IMR-90 (cell line): ENCODE measurements around the gene RBPJ. TPM values are rescaled to one million over a fixed set of nuclear protein-coding genes. Genes with fewer than 3 reads are reported as not detected.

Source experiments
- ATAC-seq: fragments of 200-7000 bp; cut with Tn5 transposase; 2 replicates; pipeline ENCODE4 v1.9.1; 2020; ENCODE audit warnings: low read depth, mild to moderate bottlenecking, moderate library complexity
- BruUV-seq: library from RNA; stranded (reverse); fragments of 400-500 nt; replicated peaks from 2 replicates; lab custom pipeline; 2021; lab: Mats Ljungman, UMichigan
- CTCF ChIA-PET: fragments of 300-600 bp; formaldehyde crosslinking; extraction: SDS; loops from one replicate; lab custom pipeline; 2021; ENCODE audit warnings: antibody characterized with exemption; lab: Yijun Ruan, JAX
- POLR2A ChIA-PET: fragments of 300-600 bp; sonication (Branson Sonifier 250); formaldehyde crosslinking; loops from one replicate; lab custom pipeline; 2022; ENCODE audit warnings: antibody characterized with exemption; ENCODE audit not compliant: unreplicated experiment; lab: Charles Lee
- DNase-seq: peaks from one replicate; pipeline ENCODE4 v3.0.0; 2013
- H2AFZ ChIP-seq: replicated peaks from 2 replicates; pipeline ENCODE3; 2013; ENCODE audit warnings: low read length, mild to moderate bottlenecking; ENCODE audit not compliant: poor library complexity
- H2AK5ac ChIP-seq: 2 replicates; pipeline ENCODE4 v1.6.1; 2013; ENCODE audit warnings: low read depth, low read length, inconsistent platforms
- H2AK9ac ChIP-seq: replicated peaks from 2 replicates; pipeline ENCODE3; 2013; ENCODE audit warnings: mild to moderate bottlenecking, low read depth, low read length, moderate library complexity; ENCODE audit not compliant: poor library complexity
- H2BK120ac ChIP-seq: 2 replicates; pipeline ENCODE4 v1.6.1; 2013; ENCODE audit warnings: low read depth, low read length, inconsistent platforms
- H2BK15ac ChIP-seq: 3 replicates; pipeline ENCODE4 v1.6.1; 2013; ENCODE audit warnings: low read depth, low read length, inconsistent platforms
- H2BK20ac ChIP-seq: 2 replicates; pipeline ENCODE4 v1.6.1; 2013; ENCODE audit warnings: low read depth, mild to moderate bottlenecking, inconsistent platforms, low read length, moderate library complexity
- H2BK5ac ChIP-seq: 2 replicates; pipeline ENCODE4 v1.6.1; 2013; ENCODE audit warnings: mild to moderate bottlenecking, low read depth, low read length, inconsistent platforms; ENCODE audit not compliant: poor library complexity, severe bottlenecking
- H3K14ac ChIP-seq: replicated peaks from 2 replicates; pipeline ENCODE4 v1.6.1; 2013; ENCODE audit warnings: low read depth, low read length, inconsistent platforms
- H3K18ac ChIP-seq: 2 replicates; pipeline ENCODE4 v1.6.1; 2013; ENCODE audit warnings: low read depth, low read length, control low read depth
- H3K23ac ChIP-seq: 2 replicates; pipeline ENCODE4 v1.6.1; 2013; ENCODE audit warnings: low read depth, low read length, inconsistent platforms
- H3K27ac ChIP-seq: 2 replicates; pipeline ENCODE4 v1.5.1; 2013; ENCODE audit warnings: mild to moderate bottlenecking, control low read depth, low read length; ENCODE audit not compliant: insufficient read depth
- H3K27me3 ChIP-seq: 2 replicates; pipeline ENCODE4 v1.6.1; 2013; ENCODE audit warnings: low read length; ENCODE audit not compliant: control insufficient read depth, insufficient read depth
- H3K36me3 ChIP-seq: 2 replicates; pipeline ENCODE4 v1.6.1; 2013; ENCODE audit warnings: low read length, mixed read lengths; ENCODE audit not compliant: control insufficient read depth, insufficient read depth
- H3K4ac ChIP-seq: 2 replicates; pipeline ENCODE4 v1.6.1; 2013; ENCODE audit warnings: low read depth, low read length, inconsistent platforms
- H3K4me1 ChIP-seq: 2 replicates; pipeline ENCODE4 v1.6.1; 2013; ENCODE audit warnings: low read length, mixed read lengths; ENCODE audit not compliant: control insufficient read depth, insufficient read depth
- H3K4me2 ChIP-seq: 2 replicates; pipeline ENCODE4 v1.6.1; 2013; ENCODE audit warnings: low read depth, mild to moderate bottlenecking, control low read depth, low read length, moderate library complexity
- H3K4me3 ChIP-seq: 2 replicates; pipeline ENCODE4 v1.5.1; 2013; ENCODE audit warnings: low read depth, mild to moderate bottlenecking, control low read depth, low read length, moderate library complexity; ENCODE audit not compliant: insufficient read depth
- H3K56ac ChIP-seq: 2 replicates; pipeline ENCODE4 v1.6.1; 2013; ENCODE audit warnings: low read length, inconsistent platforms; ENCODE audit not compliant: insufficient read depth; ENCODE audit errors: extremely low read depth
- H3K79me1 ChIP-seq, 2 experiments: 2 replicates each; pipeline ENCODE4 v1.6.1; 2013; ENCODE audit warnings: low read length in 2 of 2, inconsistent platforms in 1 of 2, low read depth in 1 of 2
- H3K9ac ChIP-seq: 2 replicates; pipeline ENCODE4 v1.6.1; 2013; ENCODE audit warnings: low read depth, low read length, control low read depth
- H3K9me1 ChIP-seq: 2 replicates; pipeline ENCODE4 v1.6.1; 2013; ENCODE audit warnings: low read length, inconsistent platforms; ENCODE audit not compliant: insufficient read depth
- H3K9me3 ChIP-seq: 2 replicates; pipeline ENCODE4 v1.6.1; 2013; ENCODE audit warnings: low read length; ENCODE audit not compliant: control insufficient read depth, insufficient read depth
- H4K20me1 ChIP-seq: 2 replicates; pipeline ENCODE4 v1.6.1; 2013; ENCODE audit warnings: low read length, inconsistent platforms; ENCODE audit not compliant: insufficient read depth
- H4K5ac ChIP-seq: 2 replicates; pipeline ENCODE4 v1.6.1; 2013; ENCODE audit warnings: mild to moderate bottlenecking, low read depth, low read length, control low read depth
- H4K8ac ChIP-seq, 2 experiments: 2 replicates each; pipeline ENCODE4 v1.6.1; 2013; ENCODE audit warnings: low read depth in 2 of 2, low read length in 2 of 2, control low read depth in 1 of 2, inconsistent platforms in 1 of 2
- H4K91ac ChIP-seq: 2 replicates; pipeline ENCODE4 v1.6.1; 2013; ENCODE audit warnings: low read depth, low read length, inconsistent platforms; ENCODE audit not compliant: insufficient read depth
- BHLHE40 ChIP-seq: fragments of 150-350 bp; IDR thresholded peaks from 2 replicates; pipeline ENCODE4 v1.6.1; 2016; ENCODE audit warnings: mild to moderate bottlenecking, low read depth, low read length
- CEBPB ChIP-seq: IDR thresholded peaks from 2 replicates; pipeline ENCODE4 v1.6.1; 2012; ENCODE audit warnings: low read depth, low read length, improper control_type of control experiment
- CHD1 ChIP-seq: IDR thresholded peaks from 2 replicates; pipeline ENCODE4 v1.6.1; 2012; ENCODE audit warnings: low read depth, low read length, improper control_type of control experiment
- FOS ChIP-seq: fragments of 150-350 bp; IDR thresholded peaks from 2 replicates; pipeline ENCODE4 v1.6.1; 2016; ENCODE audit warnings: low read depth, low read length
- MAFK ChIP-seq: IDR thresholded peaks from 2 replicates; pipeline ENCODE4 v1.6.1; 2012; ENCODE audit warnings: low read depth, low read length, improper control_type of control experiment
- MAZ ChIP-seq: IDR thresholded peaks from 2 replicates; pipeline ENCODE4 v1.6.1; 2012; ENCODE audit warnings: low read depth, mild to moderate bottlenecking, low read length, improper control_type of control experiment, moderate library complexity, borderline replicate concordance
- MXI1 ChIP-seq: IDR thresholded peaks from 2 replicates; pipeline ENCODE4 v1.6.1; 2012; ENCODE audit warnings: low read depth, mild to moderate bottlenecking, low read length, moderate library complexity, borderline replicate concordance
- NFE2L2 ChIP-seq: fragments of 150-350 bp; IDR thresholded peaks from 2 replicates; pipeline ENCODE4 v1.6.1; 2016; ENCODE audit warnings: low read depth, mild to moderate bottlenecking, low read length
- POLR2A ChIP-seq: IDR thresholded peaks from 2 replicates; pipeline ENCODE4 v1.6.1; 2012; ENCODE audit warnings: mild to moderate bottlenecking, low read depth, low read length
- RAD21 ChIP-seq: IDR thresholded peaks from 2 replicates; pipeline ENCODE4 v1.6.1; 2012; ENCODE audit warnings: low read length, improper control_type of control experiment
- RCOR1 ChIP-seq: IDR thresholded peaks from 2 replicates; pipeline ENCODE4 v1.6.1; 2012; ENCODE audit warnings: mild to moderate bottlenecking, low read length, improper control_type of control experiment; ENCODE audit not compliant: insufficient replicate concordance
- RFX5 ChIP-seq: IDR thresholded peaks from 2 replicates; pipeline ENCODE4 v1.8.0; 2012; ENCODE audit warnings: low read depth, mild to moderate bottlenecking, low read length, moderate library complexity
- SMC3 ChIP-seq: fragments of 150-350 bp; IDR thresholded peaks from 2 replicates; pipeline ENCODE4 v1.6.1; 2016; ENCODE audit warnings: low read depth, mild to moderate bottlenecking, antibody characterized with exemption, low read length, moderate library complexity
- WGBS, 2 experiments: methylation state at CpG; one replicate each; pipeline versions ENCODE4 v1.1.5 to v1.1.7; 2013; ENCODE audit warnings: missing lambda C conversion rate in 2 of 2; ENCODE audit not compliant: insufficient read length in 1 of 2; ENCODE audit errors: extremely low coverage in 2 of 2; 5-methylcytosine and 5-hydroxymethylcytosine counted together
- dilution Hi-C: fragments of 300-500 bp; cut with HindIII; formaldehyde crosslinking; loops from one replicate; pipeline ENCODE4 v1.14.3; 2018; ENCODE audit warnings: low sequenced_read_pairs; ENCODE audit not compliant: unreplicated experiment
- in situ Hi-C: fragments of 300-500 bp; cut with MboI; formaldehyde crosslinking; loops from 3 replicates; pipeline ENCODE4 v1.14.3; 2019; ENCODE audit warnings: low sequenced_read_pairs, inconsistent platforms, mixed read lengths
- intact Hi-C: fragments of 100-400 bp; cut with micrococcal nuclease; formaldehyde crosslinking; loops from 2 replicates; pipeline ENCODE4 v1.10.0; 2022
- polyA plus RNA-seq, 3 experiments: library from polyadenylated mRNA; depleted of rRNA; stranded (reverse); fragments of >200 nt; gene quantifications; 2 replicates each; pipeline ENCODE4 v1.2.3, GENCODE V29; 2012; ENCODE audit warnings: low replicate concordance in 1 of 3
- total RNA-seq: library from RNA; depleted of rRNA; stranded (reverse); fragments of >200 nt; gene quantifications from 2 replicates; pipeline ENCODE4 v1.2.3, GENCODE V29; 2012
- TF ChIP-seq, protein P1 (sequence below): fragments of 150-350 bp; IDR thresholded peaks from 2 replicates; pipeline ENCODE4 v1.6.1; 2017; ENCODE audit warnings: mild to moderate bottlenecking, antibody characterized with exemption, low read length, low read depth
- TF ChIP-seq, protein P2 (sequence below): fragments of 150-350 bp; IDR thresholded peaks from 2 replicates; pipeline ENCODE4 v1.6.1; 2016; ENCODE audit warnings: low read depth, mild to moderate bottlenecking, low read length, moderate library complexity, borderline replicate concordance
- TF ChIP-seq, protein P3 (sequence below): conservative IDR thresholded peaks from 2 replicates; pipeline ENCODE4 v1.5.1; 2012; ENCODE audit warnings: mild to moderate bottlenecking, low read depth, low read length, improper control_type of control experiment

RBPJ gene
- total and polyA plus RNA-seq, 2 of the 4 experiments (the other 2 are of a cell fraction) = 50.3 to 148 TPM

DNA sequence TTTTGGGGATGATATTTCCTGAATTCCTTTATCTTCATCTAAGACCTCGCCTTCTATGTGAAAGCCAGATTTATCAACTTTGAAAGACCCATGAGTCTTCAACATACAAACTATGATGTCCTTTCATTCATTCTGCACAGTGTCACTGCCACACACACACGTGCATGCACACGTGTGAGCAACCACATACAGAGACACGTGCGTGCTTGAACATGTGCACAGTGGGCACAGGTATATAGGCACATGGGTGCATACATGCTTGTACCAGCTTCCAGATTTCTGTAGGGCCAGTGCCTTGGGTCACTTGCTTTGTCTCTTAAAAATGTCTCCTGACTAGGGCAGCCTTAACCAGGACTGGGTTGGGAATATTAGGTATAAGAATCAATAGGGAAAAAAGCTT, 49.1 kb upstream of the RBPJ start:
- CTCF ChIA-PET = no interaction called here
- H3K79me1 ChIP-seq = no peaks in the 10 kb centered on the region
- H3K4me2 ChIP-seq = no peak overlapping the region
- TF ChIP-seq SMC3 (no peak), CEBPB (no peak), CHD1 (no peak), MXI1 (no peak), FOS (no peak), RAD21 (no peak), RCOR1 (no peak), NFE2L2 (no peak), POLR2A (no peak), RFX5 (no peak), MAZ (no peak), MAFK (no peak), BHLHE40 (no peak)
- TF ChIP-seq, protein P1, sequence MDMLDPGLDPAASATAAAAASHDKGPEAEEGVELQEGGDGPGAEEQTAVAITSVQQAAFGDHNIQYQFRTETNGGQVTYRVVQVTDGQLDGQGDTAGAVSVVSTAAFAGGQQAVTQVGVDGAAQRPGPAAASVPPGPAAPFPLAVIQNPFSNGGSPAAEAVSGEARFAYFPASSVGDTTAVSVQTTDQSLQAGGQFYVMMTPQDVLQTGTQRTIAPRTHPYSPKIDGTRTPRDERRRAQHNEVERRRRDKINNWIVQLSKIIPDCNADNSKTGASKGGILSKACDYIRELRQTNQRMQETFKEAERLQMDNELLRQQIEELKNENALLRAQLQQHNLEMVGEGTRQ = no peak
- TF ChIP-seq, protein P2, sequence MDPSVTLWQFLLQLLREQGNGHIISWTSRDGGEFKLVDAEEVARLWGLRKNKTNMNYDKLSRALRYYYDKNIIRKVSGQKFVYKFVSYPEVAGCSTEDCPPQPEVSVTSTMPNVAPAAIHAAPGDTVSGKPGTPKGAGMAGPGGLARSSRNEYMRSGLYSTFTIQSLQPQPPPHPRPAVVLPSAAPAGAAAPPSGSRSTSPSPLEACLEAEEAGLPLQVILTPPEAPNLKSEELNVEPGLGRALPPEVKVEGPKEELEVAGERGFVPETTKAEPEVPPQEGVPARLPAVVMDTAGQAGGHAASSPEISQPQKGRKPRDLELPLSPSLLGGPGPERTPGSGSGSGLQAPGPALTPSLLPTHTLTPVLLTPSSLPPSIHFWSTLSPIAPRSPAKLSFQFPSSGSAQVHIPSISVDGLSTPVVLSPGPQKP = no peak
- TF ChIP-seq, protein P3, sequence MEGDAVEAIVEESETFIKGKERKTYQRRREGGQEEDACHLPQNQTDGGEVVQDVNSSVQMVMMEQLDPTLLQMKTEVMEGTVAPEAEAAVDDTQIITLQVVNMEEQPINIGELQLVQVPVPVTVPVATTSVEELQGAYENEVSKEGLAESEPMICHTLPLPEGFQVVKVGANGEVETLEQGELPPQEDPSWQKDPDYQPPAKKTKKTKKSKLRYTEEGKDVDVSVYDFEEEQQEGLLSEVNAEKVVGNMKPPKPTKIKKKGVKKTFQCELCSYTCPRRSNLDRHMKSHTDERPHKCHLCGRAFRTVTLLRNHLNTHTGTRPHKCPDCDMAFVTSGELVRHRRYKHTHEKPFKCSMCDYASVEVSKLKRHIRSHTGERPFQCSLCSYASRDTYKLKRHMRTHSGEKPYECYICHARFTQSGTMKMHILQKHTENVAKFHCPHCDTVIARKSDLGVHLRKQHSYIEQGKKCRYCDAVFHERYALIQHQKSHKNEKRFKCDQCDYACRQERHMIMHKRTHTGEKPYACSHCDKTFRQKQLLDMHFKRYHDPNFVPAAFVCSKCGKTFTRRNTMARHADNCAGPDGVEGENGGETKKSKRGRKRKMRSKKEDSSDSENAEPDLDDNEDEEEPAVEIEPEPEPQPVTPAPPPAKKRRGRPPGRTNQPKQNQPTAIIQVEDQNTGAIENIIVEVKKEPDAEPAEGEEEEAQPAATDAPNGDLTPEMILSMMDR = no peak
- no peak overlapping the region for H3K4me3 ChIP-seq
- no peak overlapping the region for H2BK5ac ChIP-seq
- no peak overlapping the region for H4K8ac ChIP-seq
- no peaks in the 10 kb centered on the region for H3K36me3 ChIP-seq
- no peak overlapping the region for H2BK120ac ChIP-seq
- POLR2A ChIA-PET = no interaction called here
- H2BK15ac ChIP-seq = no peak overlapping the region; the same call in 2 of the 3 replicates
- ATAC-seq (no peak), DNase-seq (no peak)
- H3K23ac ChIP-seq = no peak overlapping the region
- H2AK9ac ChIP-seq = no peak overlapping the region
- H4K5ac ChIP-seq = no peak overlapping the region
- no peak overlapping the region for H3K14ac ChIP-seq
- peak overlapping the region; percentile 57; the same call in 1 of the 2 replicates for H2AK5ac ChIP-seq
- dilution Hi-C loops (no loop called here), in situ Hi-C loops (no loop called here), intact Hi-C loops (no loop called here)
- no peak overlapping the region for H2BK20ac ChIP-seq
- no peak overlapping the region for H3K9ac ChIP-seq
- no peak overlapping the region for H2AFZ ChIP-seq
- no peaks in the 10 kb centered on the region for H3K27me3 ChIP-seq
- no peaks in the 10 kb centered on the region for H3K9me3 ChIP-seq
- H4K91ac ChIP-seq = no peak overlapping the region
- no peak overlapping the region for H3K56ac ChIP-seq
- BruUV-seq = no TSS peak
- no peak overlapping the region for H3K18ac ChIP-seq
- H3K9me1 ChIP-seq = no peaks in the 10 kb centered on the region
- WGBS, 2 experiments = 90% methylated on average over 4 of the region's 5 CpGs; no CpG with 5 or more reads in 1 of the 2 experiments
- H3K4me1 ChIP-seq = no peaks in the 10 kb centered on the region; the same call in 1 of the 2 replicates
- H4K20me1 ChIP-seq = no peaks in the 10 kb centered on the region
- H3K27ac ChIP-seq = no peak overlapping the region
- H3K4ac ChIP-seq = no peak overlapping the region
